DND-41 (cell line): ENCODE data around the gene BCAS3.

Experiments
- ATAC-seq: fragments of 200-7000 bp; cut with Tn5 transposase; 3 replicates; pipeline ENCODE4 v1.9.1; 2021; ENCODE audit warnings: low read depth; ENCODE audit not compliant: insufficient read depth
- DNase-seq: peaks from one replicate; pipeline ENCODE4 v3.0.0-alpha.2; 2020
- H2AFZ ChIP-seq: 2 replicates; pipeline ENCODE4 v1.6.0; 2012; ENCODE audit warnings: low read depth, low read length
- H3K27ac ChIP-seq: 2 replicates; pipeline ENCODE4 v1.5.1; 2012; ENCODE audit warnings: low read length, inconsistent platforms
- H3K27me3 ChIP-seq: fragments of 200-600 bp; sonication (generic); 2 replicates; pipeline ENCODE4 v1.6.0; 2012; ENCODE audit warnings: low read length, mild to moderate bottlenecking, inconsistent platforms; ENCODE audit not compliant: insufficient read depth, poor library complexity
- H3K36me3 ChIP-seq: 2 replicates; pipeline ENCODE4 v1.5.1; 2012; ENCODE audit warnings: low read length, inconsistent platforms; ENCODE audit not compliant: insufficient read depth
- H3K4me1 ChIP-seq: 2 replicates; pipeline ENCODE4 v1.5.1; 2012; ENCODE audit warnings: mild to moderate bottlenecking, low read length; ENCODE audit not compliant: insufficient read depth
- H3K4me2 ChIP-seq: 2 replicates; pipeline ENCODE4 v1.6.0; 2012; ENCODE audit warnings: mild to moderate bottlenecking, moderate library complexity, low read length, inconsistent platforms; ENCODE audit not compliant: insufficient read depth
- H3K4me3 ChIP-seq, 2 experiments: fragments of 200-600 bp in 1 of 2; shearing (Covaris generic) in 1 of 2; 2 replicates each; pipeline ENCODE4 v1.5.1; 2012 to 2016; ENCODE audit warnings: inconsistent platforms in 2 of 2, low read length in 2 of 2, mild to moderate bottlenecking in 2 of 2, low read depth in 1 of 2, moderate library complexity in 1 of 2
- H3K79me2 ChIP-seq: 2 replicates; pipeline ENCODE4 v1.6.0; 2012; ENCODE audit warnings: low read length, inconsistent platforms; ENCODE audit not compliant: insufficient read depth
- H3K9ac ChIP-seq: 2 replicates; pipeline ENCODE4 v1.6.0; 2012; ENCODE audit warnings: low read depth, mild to moderate bottlenecking, inconsistent platforms, low read length, moderate library complexity
- H3K9me3 ChIP-seq: 2 replicates; pipeline ENCODE4 v1.5.1; 2012; ENCODE audit warnings: low read length, moderate library complexity, mild to moderate bottlenecking, inconsistent platforms; ENCODE audit not compliant: insufficient read depth, severe bottlenecking
- H4K20me1 ChIP-seq: 2 replicates; pipeline ENCODE4 v1.6.0; 2012; ENCODE audit warnings: low read length; ENCODE audit not compliant: insufficient read depth
- EZH2 ChIP-seq: IDR thresholded peaks from 3 replicates; pipeline ENCODE4 v1.6.1; 2012; ENCODE audit warnings: borderline replicate concordance, low read depth, mild to moderate bottlenecking, moderate library complexity, low read length, inconsistent platforms; ENCODE audit not compliant: severe bottlenecking
- TF ChIP-seq, protein P1 (sequence below): IDR thresholded peaks from 2 replicates; pipeline ENCODE4 v1.5.1; 2012; ENCODE audit warnings: borderline replicate concordance, low read length, moderate library complexity, mild to moderate bottlenecking; ENCODE audit not compliant: poor library complexity, severe bottlenecking; ENCODE audit errors: extremely low read depth

The BCAS3 gene

DNA sequence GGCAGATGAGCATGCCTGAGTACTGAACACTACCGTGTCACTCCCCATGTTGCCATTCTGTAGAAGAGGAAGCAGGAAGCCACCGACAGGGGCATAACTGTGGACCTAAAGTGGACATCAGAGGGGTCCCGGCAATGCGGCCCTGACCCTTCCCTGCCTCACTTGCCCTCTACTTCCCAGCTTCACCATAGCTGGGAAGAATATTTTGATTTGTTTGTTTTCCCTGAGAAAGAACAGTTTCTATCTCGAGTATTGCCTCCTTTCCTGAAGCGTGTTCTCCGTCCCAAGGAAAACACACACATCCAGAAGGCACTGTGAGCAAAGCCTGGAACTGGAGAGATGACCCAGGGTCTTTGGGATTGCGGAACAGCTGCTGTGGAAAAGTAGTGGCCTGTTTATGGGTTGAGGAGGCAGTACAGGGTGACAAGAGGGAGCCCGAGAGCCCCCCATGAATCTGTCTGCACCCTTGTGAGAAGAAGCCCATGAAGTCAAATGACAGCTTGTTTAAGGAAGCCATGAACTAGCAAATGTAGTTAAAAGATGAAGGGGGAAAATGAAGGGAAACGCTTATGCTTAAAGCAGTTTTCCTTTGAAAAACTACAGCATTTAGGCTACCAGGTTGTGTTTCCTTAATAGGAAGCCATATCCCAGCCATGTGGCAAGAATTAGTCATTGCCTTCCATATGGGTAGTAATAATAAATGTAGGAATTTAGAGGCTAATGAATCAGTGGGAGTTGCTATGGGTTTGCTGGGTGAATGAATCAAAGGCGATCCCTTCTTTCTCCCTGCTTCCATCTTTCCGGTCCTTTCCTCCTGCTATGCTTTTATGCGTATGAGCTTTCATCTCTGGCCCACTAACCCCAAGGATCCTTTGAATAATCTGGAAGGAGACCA, 632.0 kb downstream of the BCAS3 start:
- no peaks in the 10 kb centered on the region for H4K20me1 ChIP-seq
- H3K9ac ChIP-seq = no peak overlapping the region
- DNase-seq (no peak), ATAC-seq (no peak)
- no peak overlapping the region for H3K4me2 ChIP-seq
- no peaks in the 10 kb centered on the region for H3K9me3 ChIP-seq
- no peaks in the 10 kb centered on the region for H3K27me3 ChIP-seq
- TF ChIP-seq, protein P1, sequence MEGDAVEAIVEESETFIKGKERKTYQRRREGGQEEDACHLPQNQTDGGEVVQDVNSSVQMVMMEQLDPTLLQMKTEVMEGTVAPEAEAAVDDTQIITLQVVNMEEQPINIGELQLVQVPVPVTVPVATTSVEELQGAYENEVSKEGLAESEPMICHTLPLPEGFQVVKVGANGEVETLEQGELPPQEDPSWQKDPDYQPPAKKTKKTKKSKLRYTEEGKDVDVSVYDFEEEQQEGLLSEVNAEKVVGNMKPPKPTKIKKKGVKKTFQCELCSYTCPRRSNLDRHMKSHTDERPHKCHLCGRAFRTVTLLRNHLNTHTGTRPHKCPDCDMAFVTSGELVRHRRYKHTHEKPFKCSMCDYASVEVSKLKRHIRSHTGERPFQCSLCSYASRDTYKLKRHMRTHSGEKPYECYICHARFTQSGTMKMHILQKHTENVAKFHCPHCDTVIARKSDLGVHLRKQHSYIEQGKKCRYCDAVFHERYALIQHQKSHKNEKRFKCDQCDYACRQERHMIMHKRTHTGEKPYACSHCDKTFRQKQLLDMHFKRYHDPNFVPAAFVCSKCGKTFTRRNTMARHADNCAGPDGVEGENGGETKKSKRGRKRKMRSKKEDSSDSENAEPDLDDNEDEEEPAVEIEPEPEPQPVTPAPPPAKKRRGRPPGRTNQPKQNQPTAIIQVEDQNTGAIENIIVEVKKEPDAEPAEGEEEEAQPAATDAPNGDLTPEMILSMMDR = no peak
- TF ChIP-seq EZH2 = no peak
- no peaks in the 10 kb centered on the region for H3K79me2 ChIP-seq
- H3K4me3 ChIP-seq = no peak overlapping the region
- H3K36me3 ChIP-seq = no peaks in the 10 kb centered on the region
- H3K27ac ChIP-seq = no peak overlapping the region
- no peak overlapping the region for H2AFZ ChIP-seq
- H3K4me1 ChIP-seq = no peaks in the 10 kb centered on the region

DNA sequence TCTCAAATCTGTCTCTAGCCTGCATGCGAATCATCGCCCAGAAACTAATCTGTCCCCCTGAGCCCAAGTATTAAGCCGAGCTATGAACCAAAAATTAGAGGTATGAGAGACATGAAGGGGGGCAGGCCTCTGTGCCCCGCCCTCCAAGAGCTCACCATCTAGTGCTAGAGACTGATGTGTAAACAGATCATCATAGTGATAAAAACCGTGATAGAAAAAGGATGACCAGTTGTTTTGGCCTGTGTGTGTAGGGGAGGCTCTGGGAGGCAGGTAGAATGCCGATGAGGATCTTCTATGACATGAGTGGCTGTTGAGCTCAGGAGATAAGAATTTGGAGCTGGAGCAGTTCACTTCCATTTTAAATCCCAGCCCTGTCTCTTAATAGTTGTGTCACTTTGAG, 632.9 kb downstream of the BCAS3 start:
- Histone ChIP-seq H3K27ac (no peak overlapping the region), H2AFZ (no peak overlapping the region), H3K9ac (no peak overlapping the region), H3K4me2 (no peak overlapping the region), H3K9me3 (no peaks in the 10 kb centered on the region), H3K79me2 (no peaks in the 10 kb centered on the region), H3K4me3 (no peak overlapping the region), H3K4me1 (no peaks in the 10 kb centered on the region), H3K36me3 (no peaks in the 10 kb centered on the region), H3K27me3 (no peaks in the 10 kb centered on the region), H4K20me1 (no peaks in the 10 kb centered on the region)
- ATAC-seq (no peak), DNase-seq (no peak)
- TF ChIP-seq, protein P1 = no peak
- no peak for TF ChIP-seq EZH2

DNA sequence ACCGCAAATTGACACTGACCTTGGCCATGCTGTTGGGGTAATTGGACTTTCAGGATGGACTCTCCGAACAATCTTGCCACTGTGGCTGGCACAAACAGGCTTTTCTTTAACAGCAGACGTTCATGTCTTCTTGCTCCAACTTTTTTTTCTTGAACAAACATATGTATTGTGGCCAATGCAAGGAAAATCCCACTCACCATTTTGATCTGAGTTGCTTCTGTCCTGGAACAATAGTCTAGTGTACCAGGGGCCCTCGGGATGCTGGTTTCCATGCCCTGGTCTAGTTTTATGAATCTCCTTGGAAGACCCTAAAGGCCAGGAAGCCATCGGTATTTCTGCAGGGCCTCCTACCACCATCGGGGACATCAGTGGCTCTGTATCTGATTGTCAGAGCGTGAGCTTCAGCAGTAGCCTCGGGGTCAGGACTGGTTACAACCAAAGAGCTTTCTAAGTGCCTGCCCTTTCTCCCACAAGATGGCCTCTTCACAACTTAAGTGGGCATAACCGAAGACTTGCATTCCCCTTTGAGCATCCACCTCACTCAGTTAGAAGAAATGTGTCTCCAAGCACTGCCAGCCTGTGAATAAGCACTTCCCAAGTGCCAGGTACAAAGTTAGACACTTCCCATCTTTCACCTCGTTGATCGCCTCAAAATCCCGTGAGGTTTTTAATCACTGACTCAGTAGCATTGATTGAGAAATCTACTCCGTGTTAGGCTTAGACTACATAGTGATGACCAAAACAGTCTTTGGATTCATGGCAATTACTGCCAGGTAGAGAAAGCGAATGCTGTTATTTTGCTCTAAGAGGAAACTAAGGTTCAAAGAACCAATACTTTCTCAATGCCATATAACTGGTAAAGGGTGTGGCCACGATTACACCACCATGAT, 635.0 kb downstream of the BCAS3 start:
- Histone ChIP-seq H4K20me1 (no peaks in the 10 kb centered on the region), H3K9ac (no peak overlapping the region), H3K9me3 (no peaks in the 10 kb centered on the region), H3K4me1 (no peaks in the 10 kb centered on the region), H3K36me3 (no peaks in the 10 kb centered on the region), H3K4me3 (no peak overlapping the region), H3K27ac (no peak overlapping the region), H3K27me3 (no peaks in the 10 kb centered on the region), H3K79me2 (no peaks in the 10 kb centered on the region), H2AFZ (no peak overlapping the region), H3K4me2 (no peak overlapping the region)
- ATAC-seq = no peak
- DNase-seq = no peak
- TF ChIP-seq EZH2 = no peak
- TF ChIP-seq, protein P1 = no peak
